DND-41 (cell line): Measurements from ENCODE around the gene SSTR4.

ENCODE experiments used
- CTCF ChIP-seq: IDR thresholded peaks from 2 replicates; pipeline ENCODE4 v1.5.1; 2012; ENCODE audit warnings: borderline replicate concordance, low read length, moderate library complexity, mild to moderate bottlenecking; ENCODE audit not compliant: poor library complexity, severe bottlenecking; ENCODE audit errors: extremely low read depth
- EZH2 ChIP-seq: IDR thresholded peaks from 3 replicates; pipeline ENCODE4 v1.6.1; 2012; ENCODE audit warnings: borderline replicate concordance, low read depth, mild to moderate bottlenecking, moderate library complexity, low read length, inconsistent platforms; ENCODE audit not compliant: severe bottlenecking

- TF ChIP-seq CTCF (no peak), EZH2 (no peak)
Observed at GRCh38 chr20:23082846-23083552, 47.9 kb downstream of the SSTR4 start.
